GM23338 (cell line): ENCODE results near the gene STK33.
A peak's percentile ranks its signal among the peaks of the same experiment; 100 is the strongest.

ENCODE experiments used
- CTCF ChIP-seq, 2 experiments: fragments of 200-600 bp in 1 of 2; sonication (generic) in 1 of 2; conservative IDR thresholded peaks; 2 replicates each; pipeline versions ENCODE4 v1.5.1 to v1.6.1; 2016 to 2017; ENCODE audit warnings: antibody characterized with exemption in 2 of 2, low read depth in 2 of 2, mild to moderate bottlenecking in 2 of 2, moderate library complexity in 1 of 2
- EZH2 ChIP-seq: fragments of 200-600 bp; sonication (generic); IDR thresholded peaks from one replicate; pipeline ENCODE4 v1.8.0; 2017; ENCODE audit warnings: antibody characterized with exemption, mild to moderate bottlenecking, low read depth; ENCODE audit not compliant: unreplicated experiment
- REST ChIP-seq: IDR thresholded peaks from one replicate; pipeline ENCODE4 v1.6.1; 2018; ENCODE audit warnings: antibody characterized with exemption; ENCODE audit not compliant: unreplicated experiment

DNA sequence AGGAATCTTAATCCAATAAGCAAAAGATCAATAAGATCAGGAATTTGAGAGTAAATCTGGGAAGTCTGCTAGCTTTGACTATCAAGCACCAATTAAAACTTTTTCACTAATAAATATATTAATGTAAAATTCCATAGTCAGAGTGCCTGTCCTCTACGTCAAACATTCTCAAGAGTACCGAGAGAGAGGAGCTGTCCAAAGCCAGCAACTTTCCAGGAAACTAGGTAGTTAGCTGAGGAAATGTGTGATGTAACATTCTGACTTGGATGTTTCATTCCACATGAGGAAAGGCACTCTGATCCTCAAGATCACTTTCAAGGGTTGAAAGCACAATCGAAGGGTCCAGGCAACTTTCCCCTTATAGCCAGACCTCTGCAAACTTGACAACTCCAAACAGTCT is 113.2 kb downstream of the STK33 start:
- TF ChIP-seq CTCF (conservative IDR thresholded peaks at IDR 0.05; ENCODE audit: low read depth in 2 of 2): no peak
- peak; percentile 49 for TF ChIP-seq REST
- TF ChIP-seq EZH2: no peak
